Activated naive CD8-positive, alpha-beta T cell treated with anti-CD3 and anti-CD28 coated beads, Interleukin-2, amount 50 U/mL, for 24 hours (primary cell): ENCODE results near the gene GNG5.
"Not testable (repeated sequence)": the region's sequence is repeated elsewhere in the genome, so short reads cannot be mapped to it uniquely, and the experiment has no call there.

Experiments
- ATAC-seq: fragments of 150-1000 bp; cut with Tn5 transposase; one replicate; pipeline ENCODE4 v1.10.0; 2021
- DNase-seq: peaks from one replicate; pipeline ENCODE4 v3.0.0; 2021
- H3K27ac Mint-ChIP-seq: one replicate; pipeline ENCODE4 v1.8.0; 2021; ENCODE audit warnings: mild to moderate bottlenecking, mixed read lengths
- H3K27me3 Mint-ChIP-seq: one replicate; pipeline ENCODE4 v1.8.0; 2021; ENCODE audit warnings: mixed read lengths
- H3K36me3 Mint-ChIP-seq: one replicate; pipeline ENCODE4 v1.8.0; 2021; ENCODE audit warnings: low read depth, mixed read lengths
- H3K4me1 Mint-ChIP-seq: one replicate; pipeline ENCODE4 v1.8.0; 2021; ENCODE audit warnings: mixed read lengths
- H3K4me3 Mint-ChIP-seq: one replicate; pipeline ENCODE4 v1.8.0; 2021; ENCODE audit warnings: mild to moderate bottlenecking, moderate library complexity, mixed read lengths
- H3K9me3 Mint-ChIP-seq: one replicate; pipeline ENCODE4 v1.8.0; 2021; ENCODE audit warnings: mixed read lengths

Gene GNG5

DNA sequence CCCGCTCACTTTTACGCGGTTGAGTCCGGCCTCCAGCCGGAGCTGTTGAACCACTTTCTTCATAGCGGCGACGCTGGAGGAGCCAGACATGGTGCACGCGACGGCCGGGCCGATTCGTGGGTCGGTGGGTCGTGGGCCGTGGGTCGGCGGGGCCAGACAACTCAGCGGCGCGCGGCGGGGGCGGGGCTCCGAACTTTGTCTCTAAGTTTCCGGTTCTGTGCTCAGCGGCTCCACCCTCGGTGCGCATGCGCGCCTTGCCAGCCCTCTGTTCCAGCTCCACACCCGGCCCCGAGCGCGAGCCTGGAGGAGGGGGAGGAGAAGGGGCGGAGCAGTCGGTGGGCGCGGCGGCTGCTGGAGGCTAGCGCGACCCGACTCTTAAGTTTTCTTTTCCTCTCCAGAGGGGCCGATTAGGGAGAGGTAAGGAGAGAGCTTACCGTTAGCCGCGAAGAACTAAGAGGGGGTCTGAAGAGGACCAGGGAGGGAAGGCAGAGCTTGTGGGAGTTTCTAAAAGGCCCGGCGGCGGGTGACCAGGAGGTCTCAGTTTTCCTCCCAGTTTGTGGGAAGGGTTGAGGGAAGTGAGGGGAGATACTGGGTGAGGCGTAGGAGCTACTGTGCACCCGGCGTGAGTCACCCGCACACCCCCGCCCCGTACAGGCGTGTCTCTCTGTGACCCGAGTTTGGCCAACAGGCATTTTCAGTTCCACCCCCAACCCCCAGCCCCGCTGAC lies at the start of gene GNG5, which contains the start of gene SPATA1:
TSS of gene GNG5 (minus strand) at position 580 of the 727 bp plus-strand sequence. CDS start at position 90, 490 bp downstream.
TSS of gene SPATA1 (plus strand) at position 385 of the 727 bp plus-strand sequence. CDS start 9,974 bp downstream, outside the sequence.
- H3K27me3 Mint-ChIP-seq = no peaks in the 10 kb centered on the region

DNA sequence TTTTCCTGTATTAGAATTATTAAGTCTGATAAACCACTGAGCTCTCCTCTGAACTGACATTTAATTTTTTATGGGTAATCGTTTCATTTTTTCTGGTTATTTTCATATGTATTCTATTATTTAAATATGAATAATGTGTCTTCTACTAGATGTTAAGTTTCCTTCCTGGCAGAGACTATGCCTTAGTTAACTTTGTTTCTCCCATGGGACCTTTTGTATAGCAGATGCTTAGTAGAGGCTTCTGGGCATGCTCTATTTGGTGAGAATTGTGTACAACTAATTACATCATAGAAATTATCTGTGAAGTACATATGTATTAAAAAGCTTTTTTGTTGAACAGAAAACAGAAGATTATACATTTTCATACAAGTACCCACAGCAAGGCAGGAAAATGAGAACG lies 44.4 kb upstream of the GNG5 start:
- peaks cover 6% of the 10 kb centered on the region for H3K36me3 Mint-ChIP-seq
- no peaks in the 10 kb centered on the region for H3K9me3 Mint-ChIP-seq
- H3K4me1 Mint-ChIP-seq = no peaks in the 10 kb centered on the region
- ATAC-seq (no peak), DNase-seq (no peak)
- no peak overlapping the region for H3K4me3 Mint-ChIP-seq
- no peaks in the 10 kb centered on the region for H3K27me3 Mint-ChIP-seq
- H3K27ac Mint-ChIP-seq = no peak overlapping the region

More for the DNA sequence above, at the start of gene GNG5, which contains the start of gene SPATA1:
- DNase-seq (peak; percentile 99), ATAC-seq (peak; percentile 82)
- peaks cover 17% of the 10 kb centered on the region for H3K36me3 Mint-ChIP-seq
- peak within 1 kb of the TSS; percentile 97 for H3K4me3 Mint-ChIP-seq
- H3K9me3 Mint-ChIP-seq = no peaks in the 10 kb centered on the region
- H3K27ac Mint-ChIP-seq = peak within 1 kb of the TSS; percentile 98
- peaks cover 48% of the 10 kb centered on the region for H3K4me1 Mint-ChIP-seq

DNA sequence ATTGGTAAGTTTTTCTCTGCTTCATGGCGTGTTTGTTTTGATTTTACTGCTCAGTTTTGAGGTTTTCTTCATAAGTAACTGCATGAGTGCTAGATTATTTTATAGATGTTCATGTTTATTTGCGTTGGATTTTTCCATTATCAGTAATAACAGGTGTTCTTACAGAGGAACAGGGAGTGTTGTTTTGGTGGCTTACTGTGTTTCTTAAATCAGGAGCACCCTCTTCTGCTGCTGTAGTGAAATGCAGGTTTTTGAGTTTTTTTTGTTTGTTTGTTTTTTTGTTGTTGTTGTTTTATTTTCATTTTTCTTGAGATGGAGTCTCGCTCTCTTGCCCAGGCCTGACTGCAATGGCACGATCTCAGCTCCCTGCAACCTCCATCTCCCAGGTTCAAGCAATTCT lies 35.3 kb upstream of the GNG5 start:
- Mint-ChIP-seq H3K9me3 (no peaks in the 10 kb centered on the region), H3K4me1 (peaks cover 16% of the 10 kb centered on the region), H3K27ac (no peak overlapping the region), H3K27me3 (no peaks in the 10 kb centered on the region), H3K36me3 (peaks cover 6% of the 10 kb centered on the region), H3K4me3 (no peak overlapping the region)
- DNase-seq (no peak), ATAC-seq (no peak)

DNA sequence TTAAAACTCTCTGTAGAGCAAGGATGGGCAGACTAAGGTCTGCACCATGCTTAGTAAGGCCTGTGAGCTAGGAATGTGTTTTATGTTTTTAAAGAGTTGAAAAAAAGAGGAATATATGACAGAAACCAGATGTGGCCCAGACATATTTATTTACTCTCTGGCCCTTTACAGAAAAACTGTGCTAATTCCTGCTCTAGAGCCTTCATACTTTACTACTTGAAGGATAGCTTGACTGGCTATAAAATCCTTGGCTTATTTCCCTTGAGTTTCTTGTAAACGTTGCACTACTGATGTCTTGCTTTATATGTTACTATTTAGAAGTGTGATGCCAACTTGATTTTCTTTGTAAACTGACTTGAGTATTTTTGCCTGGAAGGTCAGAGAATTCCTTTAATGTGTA lies 34.4 kb upstream of the GNG5 start:
- H3K4me3 Mint-ChIP-seq = no peak overlapping the region
- peaks cover 6% of the 10 kb centered on the region for H3K36me3 Mint-ChIP-seq
- no peak for DNase-seq
- H3K4me1 Mint-ChIP-seq = peaks cover 16% of the 10 kb centered on the region
- no peak overlapping the region for H3K27ac Mint-ChIP-seq
- no peaks in the 10 kb centered on the region for H3K9me3 Mint-ChIP-seq
- ATAC-seq = no peak
- no peaks in the 10 kb centered on the region for H3K27me3 Mint-ChIP-seq

DNA sequence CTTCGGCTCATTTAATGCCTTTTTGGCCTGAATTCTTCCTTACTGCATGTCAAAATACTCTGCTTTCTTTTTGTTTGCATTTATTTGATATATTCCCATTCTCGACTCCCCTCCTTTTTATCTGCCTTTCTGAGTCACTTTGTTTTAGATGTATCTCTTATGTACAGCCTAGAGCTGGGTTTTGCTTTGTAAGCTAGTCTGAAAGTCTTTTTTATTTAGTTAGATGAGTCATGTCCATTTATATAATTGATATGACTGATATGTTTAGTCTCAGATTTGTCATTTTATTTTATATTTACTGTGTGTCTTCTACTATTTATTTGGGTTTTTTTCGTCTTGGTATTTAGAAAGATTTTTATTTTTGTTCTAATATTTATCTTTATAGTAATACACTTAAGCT lies 33.6 kb upstream of the GNG5 start:
- peaks cover 6% of the 10 kb centered on the region for H3K36me3 Mint-ChIP-seq
- peak; percentile 40 for ATAC-seq
- H3K27me3 Mint-ChIP-seq = no peaks in the 10 kb centered on the region
- no peak overlapping the region for H3K27ac Mint-ChIP-seq
- H3K4me1 Mint-ChIP-seq = peaks cover 16% of the 10 kb centered on the region
- DNase-seq = no peak
- H3K4me3 Mint-ChIP-seq = no peak overlapping the region
- H3K9me3 Mint-ChIP-seq = no peaks in the 10 kb centered on the region

DNA sequence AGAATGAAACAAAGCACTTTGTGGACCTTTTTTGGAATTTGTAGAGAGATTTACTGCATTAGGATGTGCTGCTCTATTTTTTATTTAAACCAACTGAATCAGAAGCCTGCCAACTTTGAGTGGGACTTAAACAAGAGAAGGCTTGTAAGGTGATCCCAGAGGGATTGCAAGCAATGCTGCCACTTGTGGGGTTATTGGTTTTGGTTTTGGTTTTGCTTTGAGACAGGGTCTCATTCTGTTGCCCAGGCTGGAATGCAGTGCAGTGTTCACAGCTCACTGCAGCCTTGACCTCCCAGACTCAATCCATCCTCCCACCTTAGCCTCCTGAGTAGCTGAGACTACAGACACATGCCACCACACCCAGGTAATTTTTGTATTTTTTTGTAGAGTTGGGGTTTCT lies 32.2 kb upstream of the GNG5 start:
- Mint-ChIP-seq H3K27ac (no peak overlapping the region), H3K4me1 (peaks cover 16% of the 10 kb centered on the region), H3K4me3 (no peak overlapping the region), H3K27me3 (no peaks in the 10 kb centered on the region), H3K9me3 (no peaks in the 10 kb centered on the region), H3K36me3 (peaks cover 4% of the 10 kb centered on the region)
- ATAC-seq (no peak), DNase-seq (no peak)

DNA sequence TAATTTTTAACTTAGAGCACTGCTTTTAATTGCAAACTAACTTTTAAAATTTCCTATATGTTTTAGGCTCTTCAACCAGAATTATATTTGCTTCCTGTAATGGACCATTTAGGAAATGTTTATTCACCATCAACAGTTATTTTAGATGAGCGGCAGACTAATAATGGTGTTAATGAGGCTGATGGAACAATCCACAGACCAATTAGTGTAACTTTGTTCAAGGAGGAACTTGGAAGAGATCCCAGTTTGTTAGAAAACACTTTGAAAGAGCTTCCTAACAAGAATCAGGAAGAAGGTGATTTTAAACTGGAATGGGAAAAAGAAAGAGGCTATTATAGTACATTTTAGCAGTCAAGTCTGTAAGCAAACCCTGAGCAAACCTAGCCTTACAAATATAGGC lies 19.4 kb upstream of the GNG5 start:
- DNase-seq (no peak), ATAC-seq (no peak)
- H3K27ac Mint-ChIP-seq = no peak overlapping the region
- no peaks in the 10 kb centered on the region for H3K4me1 Mint-ChIP-seq
- no peak overlapping the region for H3K4me3 Mint-ChIP-seq
- H3K27me3 Mint-ChIP-seq = no peaks in the 10 kb centered on the region
- H3K36me3 Mint-ChIP-seq = peaks cover 4% of the 10 kb centered on the region
- no peaks in the 10 kb centered on the region for H3K9me3 Mint-ChIP-seq

DNA sequence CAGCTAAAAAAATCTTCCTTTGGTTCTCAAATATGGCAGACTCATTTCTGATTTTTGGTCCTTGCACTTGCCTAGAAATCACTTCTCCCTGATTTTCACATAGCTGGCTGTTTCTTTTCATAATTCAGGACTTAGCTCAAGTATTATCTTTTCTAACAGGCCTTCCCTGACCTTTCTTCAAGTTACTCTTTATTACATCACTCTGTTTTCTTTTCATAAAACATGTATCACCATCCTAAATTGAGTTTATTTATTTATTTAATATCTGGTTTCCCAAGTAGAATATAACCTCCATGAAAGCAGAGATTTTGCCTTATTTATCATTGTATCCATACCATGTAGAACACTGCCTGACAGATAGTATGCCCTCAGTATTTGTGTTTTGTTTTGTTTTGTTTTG lies 18.2 kb upstream of the GNG5 start:
- H3K4me3 Mint-ChIP-seq = no peak overlapping the region
- H3K9me3 Mint-ChIP-seq = no peaks in the 10 kb centered on the region
- no peak for ATAC-seq
- peaks cover 4% of the 10 kb centered on the region for H3K36me3 Mint-ChIP-seq
- no peaks in the 10 kb centered on the region for H3K4me1 Mint-ChIP-seq
- DNase-seq = no peak
- H3K27ac Mint-ChIP-seq = no peak overlapping the region
- no peaks in the 10 kb centered on the region for H3K27me3 Mint-ChIP-seq

DNA sequence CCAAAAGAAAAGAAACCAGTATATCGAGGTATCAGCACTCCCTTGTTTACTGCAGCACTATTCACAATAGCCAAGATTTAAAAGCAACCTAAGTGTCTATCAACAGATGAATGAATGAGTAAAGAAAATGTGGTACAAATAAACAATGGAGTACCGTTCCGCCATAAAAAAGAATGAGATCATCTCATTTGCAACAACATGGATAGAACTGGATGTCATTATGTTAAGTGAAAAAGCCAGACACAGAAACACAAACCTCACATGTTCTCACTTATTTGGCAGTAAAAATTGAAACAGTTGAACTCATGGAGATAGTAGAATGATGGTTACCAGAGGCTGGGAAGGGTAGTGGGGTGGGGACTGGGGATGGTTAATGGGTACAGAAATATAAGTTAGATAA lies 4.3 kb upstream of the GNG5 start:
- H3K9me3 Mint-ChIP-seq = no peaks in the 10 kb centered on the region
- H3K27me3 Mint-ChIP-seq = no peaks in the 10 kb centered on the region
- H3K4me3 Mint-ChIP-seq = no peak overlapping the region
- no peak overlapping the region for H3K27ac Mint-ChIP-seq
- ATAC-seq (no peak), DNase-seq (no peak)
- H3K36me3 Mint-ChIP-seq = no peaks in the 10 kb centered on the region
- H3K4me1 Mint-ChIP-seq = peaks cover 8% of the 10 kb centered on the region

DNA sequence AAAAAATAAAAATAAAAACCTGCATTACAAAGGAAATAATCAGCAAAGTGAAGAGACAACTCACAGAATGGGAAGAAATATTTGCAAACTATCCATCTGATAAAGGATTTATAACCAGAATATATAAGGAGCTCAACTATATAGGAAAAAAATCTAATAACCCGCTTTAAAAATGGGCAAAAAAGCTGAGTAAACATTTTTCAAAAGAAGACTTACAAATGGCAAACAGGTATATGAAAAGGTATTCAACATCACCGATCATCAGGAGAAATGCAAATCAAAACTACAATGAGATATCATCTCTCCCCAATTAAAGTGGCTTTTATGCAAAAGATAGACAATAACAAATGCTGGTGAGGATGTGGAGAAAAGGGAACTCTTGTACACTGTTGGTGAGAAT lies 3.8 kb upstream of the GNG5 start:
- Mint-ChIP-seq H3K27me3 (no peaks in the 10 kb centered on the region), H3K27ac (no peak overlapping the region), H3K4me3 (no peak overlapping the region), H3K9me3 (no peaks in the 10 kb centered on the region), H3K36me3 (peaks cover 4% of the 10 kb centered on the region), H3K4me1 (peaks cover 12% of the 10 kb centered on the region)
- ATAC-seq (no peak), DNase-seq (no peak)

DNA sequence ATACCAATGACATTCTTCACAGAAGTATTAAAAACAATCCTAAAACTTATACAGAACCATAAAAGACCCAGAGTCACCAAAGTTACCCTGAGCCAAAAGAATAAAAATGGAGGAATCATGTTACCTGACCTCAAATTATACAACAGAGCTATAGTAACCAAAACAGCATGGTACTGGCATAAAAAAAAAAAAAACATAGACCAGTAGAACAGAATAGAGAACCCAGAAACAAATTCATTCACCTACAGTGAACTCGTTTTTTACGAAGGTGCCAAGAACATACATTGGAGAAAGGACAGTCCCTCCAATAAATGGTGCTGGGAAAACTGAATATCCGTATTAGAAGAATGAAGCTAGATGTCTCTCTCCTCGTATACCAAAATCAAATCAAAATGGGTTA lies 2.6 kb upstream of the GNG5 start:
- Mint-ChIP-seq H3K27ac (no peak overlapping the region), H3K36me3 (peaks cover 9% of the 10 kb centered on the region), H3K27me3 (no peaks in the 10 kb centered on the region), H3K4me3 (no peak overlapping the region), H3K9me3 (no peaks in the 10 kb centered on the region), H3K4me1 (peaks cover 22% of the 10 kb centered on the region)
- ATAC-seq (no peak), DNase-seq (no peak)

DNA sequence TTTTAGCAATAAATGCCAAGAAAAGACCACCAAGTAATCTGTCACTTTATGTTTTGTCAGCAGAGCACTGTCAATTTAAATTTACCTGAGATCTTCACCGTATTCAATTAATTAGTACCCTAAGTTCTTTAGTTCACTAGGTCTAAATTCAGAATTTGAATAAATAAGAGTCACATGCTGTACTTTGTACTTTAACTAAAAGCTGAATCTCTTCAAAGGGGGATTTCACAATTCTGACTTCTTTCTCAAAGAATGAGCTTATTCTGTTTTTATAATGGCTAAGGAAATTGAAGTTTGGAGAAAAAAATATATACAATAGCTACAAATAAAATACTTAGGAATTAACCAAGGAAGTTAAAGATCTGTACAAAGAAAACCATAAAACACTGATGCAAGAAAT lies 2.1 kb upstream of the GNG5 start:
- ATAC-seq = no peak
- Mint-ChIP-seq H3K9me3 (no peaks in the 10 kb centered on the region), H3K27me3 (no peaks in the 10 kb centered on the region), H3K36me3 (peaks cover 10% of the 10 kb centered on the region), H3K4me1 (peaks cover 28% of the 10 kb centered on the region), H3K27ac (no peak overlapping the region), H3K4me3 (no peak overlapping the region)
- DNase-seq = no peak

DNA sequence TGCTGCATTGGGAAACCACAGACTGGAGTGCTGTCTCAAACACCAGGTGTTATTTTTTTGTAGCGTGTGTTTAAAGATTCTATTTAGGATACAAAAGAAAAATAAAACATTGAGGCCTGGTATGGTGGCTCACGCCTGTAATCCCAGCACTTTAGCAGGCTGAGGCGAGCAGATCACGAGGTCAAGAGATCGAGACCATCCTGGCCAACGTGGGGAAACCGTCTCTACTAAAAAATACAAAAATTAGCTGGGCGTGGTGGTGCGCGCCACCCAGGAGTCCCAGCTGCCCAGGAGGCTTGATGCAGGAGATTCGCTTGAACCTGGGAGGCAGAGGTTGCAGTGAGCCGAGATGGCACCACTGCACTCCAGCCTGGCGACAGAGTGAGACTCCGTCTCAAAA lies 1.5 kb upstream of the GNG5 start:
- Mint-ChIP-seq H3K4me3 (peak overlapping the region; percentile 24), H3K36me3 (peaks cover 10% of the 10 kb centered on the region), H3K4me1 (peaks cover 34% of the 10 kb centered on the region)
- not testable (repeated sequence) for DNase-seq, ATAC-seq, H3K27ac Mint-ChIP-seq, H3K9me3 Mint-ChIP-seq, H3K27me3 Mint-ChIP-seq

DNA sequence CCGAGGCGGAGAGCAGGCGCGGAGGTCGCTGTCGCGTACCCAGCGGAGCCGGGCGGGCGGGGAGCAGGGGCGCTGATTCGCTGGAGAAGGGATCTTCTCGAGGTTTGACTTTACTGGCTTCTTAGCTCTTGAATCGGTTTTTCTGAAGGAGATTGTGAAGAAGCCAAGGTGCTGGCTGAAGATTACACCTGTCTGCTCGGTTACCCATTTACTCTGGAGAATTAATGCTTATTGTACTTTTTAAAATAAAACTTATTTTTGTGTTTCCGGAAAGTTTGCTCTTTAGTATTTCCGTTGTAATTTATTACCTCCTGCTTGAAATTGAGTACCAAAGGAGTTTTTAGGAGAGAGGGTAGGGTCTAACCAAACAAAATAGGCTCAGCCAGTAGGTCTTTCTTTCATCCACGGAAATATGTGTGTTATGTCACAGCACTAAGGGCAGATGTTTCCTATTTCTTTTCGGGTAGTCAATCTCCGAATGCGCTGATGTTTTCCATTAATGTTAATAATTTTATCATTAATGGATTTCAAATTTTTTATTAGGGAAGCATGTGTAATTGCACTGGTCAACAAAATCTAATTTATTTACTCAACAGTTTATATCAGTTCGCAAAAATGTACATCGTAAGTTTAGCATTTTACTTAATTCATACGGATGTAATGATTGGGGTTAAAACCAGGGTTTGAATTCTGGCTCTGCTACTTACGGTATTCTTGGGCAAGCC lies 510 bp upstream of the GNG5 start:
- Mint-ChIP-seq H3K36me3 (peaks cover 10% of the 10 kb centered on the region), H3K4me3 (peak overlapping the region; percentile 97), H3K4me1 (peaks cover 41% of the 10 kb centered on the region), H3K27me3 (no peaks in the 10 kb centered on the region), H3K9me3 (no peaks in the 10 kb centered on the region), H3K27ac (peak overlapping the region; percentile 98)
- DNase-seq (no peak), ATAC-seq (no peak)

DNA sequence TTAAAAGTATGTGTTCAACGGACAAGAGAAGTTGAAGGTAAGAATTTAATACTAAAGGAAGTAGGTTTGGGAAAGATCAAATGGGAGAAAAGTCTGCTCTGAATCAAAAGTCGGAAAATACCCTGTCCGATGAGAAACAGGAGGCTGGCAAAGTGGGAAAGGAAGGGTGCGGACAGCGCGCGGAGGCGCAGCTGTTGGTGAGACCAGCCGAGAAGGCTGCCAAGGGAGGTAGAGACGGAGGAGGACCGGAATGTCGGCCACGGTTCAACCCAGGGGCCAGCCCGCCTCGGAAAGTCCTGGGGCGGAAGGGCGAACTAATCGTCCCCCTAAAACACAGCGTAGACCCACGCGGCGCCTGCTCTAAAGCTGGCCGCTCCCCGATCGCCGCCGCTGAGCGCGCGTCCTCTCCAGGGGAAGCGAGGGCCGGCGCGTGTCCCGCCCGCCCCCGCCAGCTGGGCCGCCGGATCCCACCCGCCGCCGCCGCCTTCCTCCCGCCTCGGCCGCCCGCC lies 834 bp downstream of the GNG5 start:
- H3K9me3 Mint-ChIP-seq = no peaks in the 10 kb centered on the region
- H3K27ac Mint-ChIP-seq = peak overlapping the region; percentile 98
- H3K4me3 Mint-ChIP-seq = peak overlapping the region; percentile 97
- H3K36me3 Mint-ChIP-seq = peaks cover 20% of the 10 kb centered on the region
- ATAC-seq (peak; percentile 13), DNase-seq (no peak)
- H3K4me1 Mint-ChIP-seq = peaks cover 49% of the 10 kb centered on the region
- H3K27me3 Mint-ChIP-seq = no peaks in the 10 kb centered on the region
